NCI-H774 (cell line): Measurements from ENCODE around the gene AZI2.

Experiments used
- DNase-seq: peaks from one replicate; lab custom pipeline; 2025; lab: John Stamatoyannopoulos, UW

Gene AZI2

GRCh38 chr3:28301688-28302087, 46.9 kb downstream of the AZI2 start:
- no peak for DNase-seq

DNA sequence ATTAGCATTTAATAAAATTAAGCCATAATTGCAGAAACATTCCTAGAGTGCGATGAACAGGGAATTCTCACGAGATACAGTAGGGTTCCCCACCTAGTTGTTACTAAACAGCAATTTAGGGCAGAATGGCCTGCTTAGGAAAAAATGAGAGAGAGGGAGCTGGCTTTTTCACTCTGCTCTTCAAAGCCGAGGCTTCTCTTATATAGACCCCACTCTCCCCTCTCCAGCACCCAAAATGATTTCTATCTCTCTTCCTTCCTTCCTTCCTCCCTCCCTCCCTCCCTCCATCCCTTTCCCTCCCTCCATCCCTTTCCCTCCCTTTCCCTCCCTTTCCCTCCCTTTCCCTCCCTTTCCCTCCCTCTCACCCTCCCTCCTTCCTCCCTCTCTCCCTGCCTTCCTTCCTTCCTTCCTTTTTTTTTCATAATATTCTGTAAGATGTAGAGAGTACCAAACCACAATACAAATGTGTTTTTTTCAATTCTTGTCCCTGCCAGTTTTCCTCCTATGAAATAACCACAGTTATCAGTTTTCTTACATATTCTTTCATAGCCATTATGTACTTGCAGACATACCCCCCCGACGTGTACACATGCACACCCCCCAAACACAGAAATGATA, 48.2 kb downstream of the AZI2 start:
- no peak for DNase-seq

DNA sequence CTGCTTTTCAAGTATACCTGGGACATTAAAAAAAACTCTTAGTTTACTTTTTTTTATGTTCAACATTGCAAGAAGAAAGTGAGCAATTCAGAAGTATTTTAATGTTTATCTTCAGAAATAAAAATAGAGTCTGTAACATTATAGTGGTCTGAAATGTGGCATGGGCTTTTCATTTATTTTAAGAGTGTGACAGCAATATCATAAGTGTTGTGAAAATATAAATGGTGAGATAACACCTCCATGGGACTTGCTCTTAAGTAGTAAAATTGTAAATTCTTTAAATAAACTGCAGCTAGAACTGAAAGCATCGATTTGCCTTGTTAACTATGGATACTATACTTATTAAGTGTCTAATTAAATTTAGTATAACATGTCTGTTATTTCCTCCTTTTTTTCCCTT, 48.9 kb downstream of the AZI2 start:
- no peak for DNase-seq

GRCh38 chr3:28295898-28296490, 52.6 kb downstream of the AZI2 start:
- no peak for DNase-seq

DNA sequence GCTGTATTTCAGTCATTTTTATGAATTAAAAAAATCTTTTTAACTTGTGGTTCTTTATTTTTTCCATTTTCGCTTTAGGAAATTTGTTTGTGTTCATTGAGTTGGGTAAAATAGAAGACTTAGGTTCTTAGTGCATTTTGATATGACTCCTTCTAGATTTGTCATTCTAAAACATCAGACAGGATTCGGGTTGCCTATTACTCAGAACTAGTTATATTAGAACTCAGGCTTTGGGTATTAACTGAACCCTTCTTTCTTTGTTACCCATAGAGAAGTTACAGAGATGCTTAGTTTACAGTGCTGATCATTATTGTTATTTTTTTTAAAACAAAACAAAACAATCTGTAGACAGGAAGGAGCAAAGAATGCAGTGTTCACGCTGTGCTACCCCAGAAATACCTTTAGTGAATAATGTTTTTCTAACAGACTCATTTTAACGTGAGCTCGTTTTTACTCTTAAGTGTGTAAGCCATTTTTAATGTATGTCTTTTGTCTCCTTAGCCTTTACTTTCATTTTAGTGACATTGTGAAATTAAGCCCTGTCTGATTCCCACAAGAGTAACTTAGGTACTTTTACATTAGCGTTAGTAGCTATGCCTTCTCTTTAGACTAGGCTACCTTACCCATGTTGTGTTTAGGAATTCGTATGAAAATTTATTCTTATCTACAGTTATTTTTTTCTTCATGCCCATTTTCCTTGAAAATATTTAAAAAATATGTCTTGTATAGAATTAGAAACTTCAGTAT, 53.8 kb downstream of the AZI2 start:
- no peak for DNase-seq

DNA sequence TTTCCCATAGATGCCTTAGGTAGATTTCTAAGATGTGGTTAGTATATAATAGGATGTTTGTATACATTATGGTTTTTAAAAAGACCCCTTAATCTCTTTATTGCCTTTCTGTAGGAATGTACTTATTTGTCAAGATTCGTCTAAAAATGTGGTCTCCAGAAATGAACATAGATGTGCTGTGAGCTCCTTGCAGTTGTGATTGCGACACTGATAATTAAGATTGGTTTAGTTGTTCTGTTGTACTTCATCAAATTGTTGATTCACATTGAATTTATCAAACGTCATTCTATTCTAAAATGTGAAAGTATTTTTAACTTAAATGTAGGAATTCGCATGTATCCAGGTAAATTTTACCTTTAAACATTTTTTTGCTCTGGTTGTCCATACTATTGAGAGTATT, 56.0 kb downstream of the AZI2 start:
- DNase-seq: no peak

- DNase-seq: no peak
Observed at GRCh38 chr3:28291577-28291976, 57.0 kb downstream of the AZI2 start.

DNA sequence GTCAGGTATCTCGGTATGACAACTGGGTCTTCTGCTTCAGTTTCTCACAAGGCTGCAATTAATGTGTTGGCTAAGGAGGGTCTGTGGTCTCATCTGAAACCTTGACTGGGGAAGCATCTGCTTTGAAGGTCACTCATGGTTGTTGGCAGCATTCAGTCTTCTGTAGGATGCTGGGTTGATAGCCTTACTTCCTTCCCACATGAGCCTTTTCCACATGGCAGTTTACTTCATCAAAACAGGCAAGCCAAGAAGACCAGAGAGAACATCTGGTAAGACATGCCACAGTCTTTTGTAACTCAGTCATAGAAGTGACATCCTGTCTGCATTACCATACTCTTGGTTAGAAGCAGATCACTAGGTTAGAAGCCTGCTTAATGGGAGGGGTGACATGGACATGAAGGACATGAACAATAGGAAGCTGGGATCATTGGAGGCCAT, 57.7 kb downstream of the AZI2 start:
- DNase-seq: no peak

DNA sequence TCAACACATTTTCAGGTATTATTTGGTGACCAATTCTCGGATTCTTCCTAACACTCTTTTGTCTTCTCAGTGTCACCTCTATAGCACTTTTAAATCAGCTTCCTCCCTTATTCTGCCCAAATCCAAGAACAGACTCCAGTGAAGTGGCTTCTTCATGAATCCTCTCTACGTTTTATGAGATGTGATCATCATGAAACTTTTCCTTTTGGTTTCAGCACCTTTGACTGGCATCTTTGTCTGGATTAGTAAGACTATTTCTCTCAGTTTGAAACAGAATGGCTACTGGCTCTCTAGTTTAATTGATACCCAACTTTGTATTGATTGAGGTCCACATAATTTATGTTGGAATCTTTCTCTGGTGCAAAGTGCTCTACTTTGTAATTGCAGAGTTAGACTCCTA, 61.6 kb downstream of the AZI2 start:
- no peak for DNase-seq

GRCh38 chr3:28286595-28286994, 62.0 kb downstream of the AZI2 start:
- DNase-seq: no peak

- DNase-seq: no peak
Observed at GRCh38 chr3:28280781-28281180, 67.8 kb downstream of the AZI2 start.

GRCh38 chr3:28279770-28280169, 68.9 kb downstream of the AZI2 start:
- no peak for DNase-seq

DNA sequence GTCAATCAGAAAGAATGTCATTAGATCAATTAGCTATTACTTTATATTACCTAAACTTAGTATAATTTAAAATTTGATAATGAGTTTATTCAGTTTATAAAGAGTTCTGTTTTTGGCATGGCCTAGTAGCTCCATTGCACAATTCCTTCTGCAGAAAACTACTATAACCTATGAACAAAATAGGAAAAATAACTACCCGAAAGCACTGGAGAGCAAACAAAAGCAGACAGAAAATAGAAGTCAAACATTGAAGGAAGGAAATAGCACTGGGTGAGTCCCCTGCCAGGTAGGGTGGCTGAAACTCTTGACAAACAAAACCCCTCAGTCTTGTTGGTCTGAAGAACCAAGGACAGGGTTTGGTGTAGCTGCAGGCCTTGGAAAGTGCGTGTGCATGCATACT, 69.7 kb downstream of the AZI2 start:
- DNase-seq: no peak

DNA sequence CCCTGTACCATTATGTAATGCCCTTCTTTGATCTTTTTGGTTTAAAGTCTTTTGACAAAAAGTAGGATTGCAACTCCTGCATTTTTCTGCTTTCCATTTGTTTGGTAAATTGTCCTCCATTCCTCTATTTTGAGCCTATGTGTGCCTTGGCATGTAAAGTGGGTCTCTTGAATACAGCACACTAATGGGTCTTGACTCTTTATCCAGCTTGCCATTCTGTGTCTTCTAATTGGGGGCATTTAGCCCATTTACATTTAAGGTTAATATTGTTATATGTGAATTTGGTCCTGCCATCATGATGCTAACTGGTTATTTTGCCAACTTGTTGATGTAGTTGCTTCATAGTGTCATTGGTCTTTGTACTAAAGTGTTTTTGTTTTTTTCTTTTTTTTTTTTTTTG, 74.8 kb downstream of the AZI2 start:
- no peak for DNase-seq
